Activated CD8-positive, alpha-beta memory T cell treated with anti-CD3 and anti-CD28 coated beads, Interleukin-2, amount 50 U/mL, for 48 hours (primary cell): Measurements from ENCODE around the gene KSR2.
"Not testable (repeated sequence)": the region's sequence is repeated elsewhere in the genome, so short reads cannot be mapped to it uniquely, and the experiment has no call there.

Experiments used
- DNase-seq: peaks from one replicate; pipeline ENCODE4 v3.0.0-alpha.2; 2020

Gene KSR2

GRCh38 chr12:117890137-117890536 lies 78.7 kb downstream of the KSR2 start:
- DNase-seq: no peak

- DNase-seq: no peak
Measured at GRCh38 chr12:117889098-117889497, 79.7 kb downstream of the KSR2 start.

GRCh38 chr12:117885211-117885610 lies 83.6 kb downstream of the KSR2 start:
- no peak for DNase-seq

- no peak for DNase-seq
Measured at GRCh38 chr12:117884161-117884560, 84.6 kb downstream of the KSR2 start.

- DNase-seq: no peak
Measured at GRCh38 chr12:117882603-117883184, 86.1 kb downstream of the KSR2 start.

GRCh38 chr12:117882181-117882580 lies 86.6 kb downstream of the KSR2 start:
- DNase-seq: no peak

DNA sequence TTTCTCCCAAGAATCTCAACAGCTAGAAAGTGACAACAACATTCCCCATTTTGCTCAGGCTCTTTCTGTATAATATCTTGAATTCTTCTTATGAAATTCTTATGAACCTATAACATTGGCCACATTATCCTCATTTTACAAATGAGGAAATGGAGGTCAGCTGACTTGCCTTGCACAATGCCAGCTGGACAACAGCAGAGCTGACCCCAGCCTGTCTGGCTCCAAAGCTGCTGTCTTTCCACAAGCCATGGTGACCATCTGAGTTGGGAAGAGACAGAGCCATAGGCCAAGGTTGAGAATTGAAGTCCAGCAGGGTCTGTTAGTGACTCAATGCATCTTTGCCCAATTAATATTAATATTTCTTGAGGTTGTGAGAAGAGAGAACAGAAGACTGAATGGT lies 87.3 kb downstream of the KSR2 start:
- no peak for DNase-seq

GRCh38 chr12:117878605-117879004 lies 90.2 kb downstream of the KSR2 start:
- DNase-seq: no peak

DNA sequence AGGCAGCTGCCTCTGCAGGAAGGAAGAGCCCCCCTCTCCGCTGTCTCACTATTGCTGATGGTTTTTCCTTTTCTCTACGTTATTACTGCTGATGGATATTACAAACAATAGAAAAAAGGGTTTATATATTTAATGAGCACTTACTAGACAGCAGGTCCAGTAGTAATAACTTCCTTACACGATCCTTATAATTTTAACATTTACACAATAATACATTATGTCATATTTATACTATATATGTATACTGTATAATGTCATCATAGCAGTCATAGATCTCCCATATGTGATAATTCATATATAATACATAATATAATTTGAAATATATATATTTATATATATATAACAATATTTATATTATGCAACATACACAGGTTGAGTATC lies 92.4 kb downstream of the KSR2 start:
- no peak for DNase-seq

GRCh38 chr12:117875744-117876435 lies 92.9 kb downstream of the KSR2 start:
- DNase-seq: peak; percentile 61

DNA sequence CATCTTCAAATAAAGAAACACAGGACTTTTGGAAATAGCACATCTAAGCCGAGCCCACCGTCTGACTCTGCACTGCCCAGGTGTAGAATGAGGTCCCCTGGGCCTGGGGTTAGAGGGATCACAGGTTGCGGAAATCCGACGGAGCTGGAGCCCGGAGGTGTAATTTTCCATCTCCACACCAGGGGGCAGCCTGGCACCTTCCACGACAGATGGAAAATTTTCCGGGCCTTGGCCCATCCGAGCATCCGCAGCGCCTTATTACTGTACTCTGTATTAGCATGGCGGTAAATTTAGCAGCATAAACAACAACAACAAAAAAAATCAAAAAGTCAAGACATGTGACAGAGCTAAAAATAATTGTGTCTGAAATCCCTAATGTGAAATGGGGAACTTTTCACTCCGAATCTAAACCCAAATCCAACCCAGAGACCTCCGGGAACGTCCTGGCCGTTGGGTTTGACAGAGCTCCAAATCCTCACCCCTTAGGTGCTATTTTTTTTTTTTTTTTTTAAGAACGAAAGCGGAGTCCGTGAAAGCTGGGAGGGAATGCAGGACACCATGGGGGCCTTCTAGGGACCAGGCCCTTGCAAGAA lies 93.9 kb downstream of the KSR2 start:
- peak; percentile 89 for DNase-seq

DNA sequence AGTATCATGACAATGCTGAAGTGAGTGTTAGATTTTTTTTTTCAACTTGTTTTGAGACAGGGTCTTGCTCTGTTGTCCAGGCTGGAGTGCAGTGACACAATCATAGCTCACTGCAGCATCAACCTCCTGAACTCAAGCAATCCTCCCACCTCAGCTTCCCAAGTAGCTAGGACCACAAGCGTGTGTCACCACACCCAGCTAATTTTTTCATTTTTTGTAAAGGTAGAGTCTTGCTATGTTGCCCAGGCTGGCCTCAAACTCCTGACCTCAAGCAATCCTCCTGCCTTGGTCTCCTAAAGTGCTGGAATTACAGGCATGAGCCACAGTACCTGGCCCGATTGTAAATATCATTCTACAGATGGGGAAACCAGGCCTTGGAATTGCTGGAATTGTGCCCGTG lies 94.6 kb downstream of the KSR2 start:
- DNase-seq: not testable (repeated sequence)

- no peak for DNase-seq
Measured at GRCh38 chr12:117872546-117873169, 96.1 kb downstream of the KSR2 start.

- DNase-seq: no peak
Measured at GRCh38 chr12:117869551-117869950, 99.2 kb downstream of the KSR2 start.

GRCh38 chr12:117867348-117867747 lies 101.4 kb downstream of the KSR2 start:
- DNase-seq: no peak

GRCh38 chr12:117865505-117865904 lies 103.3 kb downstream of the KSR2 start:
- DNase-seq: no peak

DNA sequence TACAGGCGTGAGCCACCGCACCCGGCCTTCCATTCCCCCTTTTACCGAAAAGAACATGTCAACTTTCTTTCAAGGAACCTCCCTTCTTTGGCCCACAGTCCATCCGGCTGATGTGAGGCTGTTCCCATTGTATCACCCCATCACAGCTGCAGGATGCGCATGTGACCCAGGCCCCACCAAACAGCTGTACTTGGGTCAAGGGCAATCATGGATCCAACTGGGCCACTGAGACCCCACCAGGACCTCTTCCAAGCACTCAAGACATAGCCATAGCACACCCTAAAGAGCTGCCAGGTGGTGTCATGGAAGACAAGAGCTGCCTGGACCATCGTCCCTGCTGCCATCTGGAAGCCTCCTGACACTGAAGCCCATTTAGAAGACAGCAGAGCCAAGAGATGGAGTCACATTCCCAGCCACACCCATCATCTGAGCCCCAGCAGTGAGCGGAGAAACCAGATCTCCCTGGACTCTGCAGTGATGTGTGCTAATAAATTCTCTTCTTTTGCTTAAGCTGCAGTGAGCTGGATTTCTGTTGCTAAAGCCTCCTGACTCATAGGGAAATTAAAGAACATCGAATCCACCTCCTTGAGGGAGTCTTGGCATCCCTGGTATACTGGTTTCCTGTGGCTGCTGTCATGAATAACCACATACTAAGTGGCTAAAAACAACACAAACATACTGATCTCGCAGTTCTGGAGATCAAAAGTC lies 105.6 kb downstream of the KSR2 start:
- DNase-seq: no peak

GRCh38 chr12:117861691-117862090 lies 107.1 kb downstream of the KSR2 start:
- DNase-seq: no peak

DNA sequence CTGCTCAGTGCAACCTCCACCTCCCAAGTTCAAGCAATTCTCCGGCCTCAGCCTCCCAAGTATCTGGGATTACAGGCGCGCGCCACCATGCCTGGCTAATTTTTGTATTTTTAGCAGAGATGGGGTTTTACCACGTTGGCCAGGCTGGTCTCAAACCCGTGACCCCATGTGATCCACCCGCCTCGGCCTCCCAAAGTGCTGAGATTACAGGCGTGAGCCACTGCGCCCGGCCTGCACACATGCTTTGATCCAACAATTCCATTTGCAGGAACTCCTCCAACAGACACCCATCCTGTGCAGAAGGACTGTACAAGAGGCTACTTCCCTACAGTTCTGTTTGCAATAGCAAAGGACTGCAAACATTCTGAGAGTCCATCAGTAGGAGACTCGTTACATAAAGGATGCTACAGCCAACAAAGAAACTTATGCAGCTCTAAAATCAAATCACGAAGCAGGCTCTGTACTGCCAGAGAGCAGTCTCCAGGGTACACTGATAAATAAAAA lies 108.0 kb downstream of the KSR2 start:
- not testable (repeated sequence) for DNase-seq

- DNase-seq: no peak
Measured at GRCh38 chr12:117860111-117860510, 108.7 kb downstream of the KSR2 start.

DNA sequence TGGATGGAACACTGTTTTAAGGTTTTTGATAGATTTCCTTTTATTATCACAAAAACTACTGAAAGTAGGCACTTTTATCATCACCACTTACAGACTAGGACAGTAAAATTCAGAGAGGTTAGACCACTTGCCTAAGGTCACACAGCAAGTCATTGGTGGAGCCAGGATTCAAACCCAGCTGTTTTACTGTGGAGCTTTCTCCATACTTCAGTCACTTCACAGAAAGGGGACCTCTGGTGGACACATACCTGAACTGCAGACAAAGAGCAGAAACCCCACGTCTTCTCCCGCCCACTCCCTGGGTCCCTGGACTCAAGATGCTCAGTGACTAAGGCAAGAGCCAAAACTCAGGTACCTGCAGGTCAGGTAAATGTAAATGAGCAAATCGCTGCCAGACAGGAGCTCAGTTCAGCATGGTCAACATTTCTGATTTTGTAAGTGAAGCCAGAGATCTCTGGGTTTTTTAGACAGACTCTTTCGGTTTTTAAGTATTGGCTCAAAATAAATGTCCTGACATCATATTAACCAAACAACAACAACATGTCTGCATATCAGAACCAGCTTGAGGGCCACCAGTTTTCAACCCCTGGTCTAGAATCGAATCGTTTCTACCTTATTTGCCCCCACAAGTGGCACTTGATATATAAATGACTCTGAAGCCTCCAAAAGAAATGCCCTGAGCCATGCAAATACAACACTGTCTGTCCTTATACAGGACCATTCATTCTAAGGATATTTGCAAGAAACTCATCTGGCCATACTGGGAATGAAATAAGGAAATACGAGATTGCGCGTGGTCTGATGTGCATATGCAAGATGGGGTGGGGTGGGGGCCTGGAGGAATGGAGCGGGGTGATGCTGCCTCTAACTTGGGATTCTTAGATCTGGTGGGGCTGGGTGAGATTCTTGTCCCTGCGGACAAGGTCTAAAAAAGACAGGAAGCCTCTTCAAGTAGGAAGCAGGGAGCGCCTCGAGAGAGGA lies 110.9 kb downstream of the KSR2 start:
- peak; percentile 71 for DNase-seq

DNA sequence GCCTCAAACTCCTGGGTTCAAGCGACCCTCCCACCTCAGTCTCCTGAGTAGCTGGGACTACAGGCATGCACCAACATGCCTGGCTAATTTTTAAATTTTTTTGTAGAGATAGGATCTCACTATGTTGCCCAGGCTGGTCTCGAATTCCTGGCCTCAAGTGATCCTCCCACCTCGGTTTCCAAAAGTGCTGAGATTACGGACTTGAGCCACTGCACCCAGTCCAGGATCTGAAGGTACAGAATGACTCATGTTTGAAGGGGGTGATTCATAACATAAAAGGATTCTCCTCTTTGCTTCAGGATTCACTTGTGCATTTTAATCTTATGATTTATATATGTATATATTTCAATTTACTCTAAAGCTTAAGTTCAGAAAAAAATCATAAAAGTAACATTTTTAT lies 111.7 kb downstream of the KSR2 start:
- not testable (repeated sequence) for DNase-seq
